Posterior vena cava (tissue), 2 donors: ENCODE data around the gene TLR10. TPM values are rescaled to one million over a fixed set of nuclear protein-coding genes. Genes with fewer than 3 reads are reported as not detected.
"Not testable (repeated sequence)": the region's sequence is repeated elsewhere in the genome, so short reads cannot be mapped to it uniquely, and the experiment has no call there.

Source experiments
- DNase-seq: peaks from one replicate; pipeline ENCODE4 v3.0.0-alpha.2; 2020; ENCODE audit warnings: low spot score
- intact Hi-C, 2 donors: fragments of 100-400 bp; cut with DNase I; formaldehyde crosslinking; loops; one replicate each; pipeline versions ENCODE4 v1.14.1 to v1.14.2; 2022 to 2023
- total RNA-seq, 2 donors: library from RNA; stranded (reverse); fragmentation: NEBNext Ultra II Directional; extraction: Animal tissue kit (Norgen Biotek cat#: 25700); gene quantifications; one replicate each; pipeline ENCODE4 v1.2.1, GENCODE V29; 2021
- donor health status: DM: yes; HTN: yes; CAD: no.
- donor health status: DM: yes; HTN: yes; CAD: no.

The TLR10 gene
- total RNA-seq, 2 donors from 2014 or later = 0.38 TPM; not detected in 1

DNA sequence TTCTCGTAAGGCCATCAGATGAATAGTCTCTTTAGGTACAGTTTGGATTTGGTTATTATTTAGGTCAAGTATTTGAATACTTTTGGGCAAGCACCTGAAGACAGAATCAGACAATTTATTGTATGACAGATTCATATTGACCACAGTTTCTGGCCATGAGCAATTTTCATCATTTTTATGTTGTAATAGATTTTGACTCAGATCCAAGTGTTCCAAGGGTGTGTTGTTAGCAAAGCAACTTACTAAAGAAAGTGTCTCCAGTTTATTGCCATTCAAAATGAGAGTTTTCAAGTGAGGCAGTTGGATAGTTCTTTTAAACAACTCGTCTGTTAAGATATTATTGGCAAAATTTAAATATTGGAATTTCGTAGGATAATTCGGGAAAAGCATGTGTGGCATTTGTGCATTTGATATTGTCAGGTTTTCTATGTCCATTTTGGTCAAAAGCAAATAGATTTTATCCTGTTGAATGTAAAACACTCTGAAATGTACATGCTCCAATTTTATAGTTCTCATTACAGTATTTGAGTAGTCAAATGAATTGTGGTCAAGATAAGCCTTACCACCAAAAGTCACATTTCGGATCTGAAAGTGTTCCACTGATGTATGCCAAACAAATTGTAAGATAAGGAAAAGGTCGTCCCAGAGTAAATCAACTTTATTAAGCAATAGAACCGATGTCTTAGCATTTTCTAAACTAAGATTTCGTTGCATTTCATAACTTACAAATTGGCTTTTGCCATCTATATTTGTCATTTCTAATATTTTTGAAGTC is 8.4 kb downstream of the TLR10 start:
- intact Hi-C loops = no loop called here
- no peak for DNase-seq

DNA sequence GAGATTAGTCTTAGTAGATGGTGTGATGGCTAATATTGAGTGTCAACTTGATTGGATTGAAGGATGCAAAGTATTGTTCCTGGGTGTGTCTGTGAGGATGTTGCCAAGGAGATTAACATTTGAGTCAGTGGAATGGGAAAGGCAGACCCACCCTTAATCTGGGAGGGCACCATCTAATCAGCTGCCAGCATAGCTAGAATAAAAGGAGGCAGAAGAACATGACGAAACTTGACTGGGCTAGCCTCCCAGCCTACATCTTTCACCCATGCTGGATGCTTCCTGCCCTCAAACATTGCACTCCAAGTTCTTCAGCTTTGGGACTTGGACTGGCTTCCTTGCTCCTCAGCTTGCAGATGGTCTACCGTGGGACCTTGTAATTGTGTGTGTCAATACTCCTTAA is 12.5 kb downstream of the TLR10 start:
- intact Hi-C loops, DNase-seq: not testable (repeated sequence)

DNA sequence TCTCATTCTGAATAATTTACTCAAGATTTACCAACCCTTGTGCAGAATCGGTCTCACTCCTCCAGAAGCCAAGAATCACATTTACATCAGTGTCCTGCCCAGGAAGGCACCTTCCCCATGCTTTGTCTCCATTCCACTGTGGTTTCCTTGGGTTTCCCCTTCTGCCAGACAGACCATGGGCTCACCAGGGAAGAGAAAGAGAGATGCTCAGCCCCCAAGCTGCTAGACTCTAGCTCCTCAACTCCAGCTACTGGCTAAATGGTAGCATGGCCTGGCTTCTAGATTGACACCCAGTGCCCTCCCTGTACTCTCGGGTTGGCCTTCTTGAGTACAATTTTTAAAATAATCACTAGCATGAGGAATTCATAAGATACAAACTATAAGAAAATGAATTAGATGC is 12.9 kb downstream of the TLR10 start:
- DNase-seq = no peak
- intact Hi-C loops = no loop called here

DNA sequence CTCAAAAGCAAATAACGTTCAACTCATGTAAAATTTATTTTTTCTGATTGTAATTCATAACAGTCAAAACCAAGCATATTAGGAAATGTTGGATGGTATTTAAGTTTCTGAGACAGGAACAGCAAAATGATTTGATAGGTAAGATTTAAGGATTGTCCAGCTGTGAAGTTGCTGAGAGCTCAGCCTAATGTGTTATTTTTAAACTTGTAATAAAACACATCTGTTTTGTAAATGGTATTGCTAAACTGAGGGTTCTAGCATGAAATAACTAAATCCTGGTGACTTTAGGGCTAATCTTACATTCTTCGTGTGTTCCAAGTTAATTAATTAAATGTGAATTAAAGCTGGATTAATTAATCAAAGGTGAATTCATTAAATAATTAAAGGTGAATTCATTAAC is 13.3 kb downstream of the TLR10 start:
- DNase-seq = no peak
- intact Hi-C loops = no loop called here

DNA sequence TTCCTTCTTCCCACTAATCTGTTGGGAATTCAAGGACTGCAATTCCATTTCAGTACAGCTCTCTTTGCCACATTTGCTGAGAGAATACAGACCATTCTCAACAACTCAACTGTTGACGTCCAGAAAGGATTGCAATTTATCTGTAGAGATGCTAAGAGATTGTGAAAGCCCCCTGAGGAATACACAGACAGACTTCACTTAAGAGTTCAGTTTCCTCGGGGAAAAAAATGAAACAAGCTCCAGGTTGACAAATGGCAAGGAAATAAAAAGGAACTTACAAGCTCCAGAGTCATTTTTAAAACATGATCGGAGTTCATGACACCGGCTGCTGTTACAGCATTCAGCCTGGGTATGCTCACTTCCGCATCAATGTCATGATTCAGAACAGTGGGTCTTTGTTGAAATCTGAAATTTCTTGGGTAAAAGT is 13.8 kb downstream of the TLR10 start:
- intact Hi-C loops = no loop called here

DNA sequence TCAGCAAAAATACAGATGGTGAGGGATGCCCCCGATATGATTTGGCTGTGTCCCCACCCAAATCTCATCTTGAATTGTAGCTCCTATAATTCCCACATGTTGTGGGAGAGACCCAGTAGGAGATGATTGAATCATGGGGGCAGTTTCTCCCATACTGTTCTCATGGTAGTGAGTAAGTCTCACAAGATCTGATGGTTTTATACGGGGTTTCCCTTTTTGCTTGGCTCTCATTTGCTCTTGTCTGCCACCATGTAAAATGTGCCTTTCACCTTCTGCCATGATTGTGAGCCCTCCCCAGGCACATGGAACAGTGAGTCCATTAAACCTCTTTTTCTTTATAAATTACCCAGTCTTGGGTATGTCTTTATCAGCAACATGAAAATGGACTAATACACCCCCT is 15.8 kb downstream of the TLR10 start:
- intact Hi-C loops, DNase-seq: not testable (repeated sequence)

More for the DNA sequence above, 13.8 kb downstream of the TLR10 start:
- no peak for DNase-seq

DNA sequence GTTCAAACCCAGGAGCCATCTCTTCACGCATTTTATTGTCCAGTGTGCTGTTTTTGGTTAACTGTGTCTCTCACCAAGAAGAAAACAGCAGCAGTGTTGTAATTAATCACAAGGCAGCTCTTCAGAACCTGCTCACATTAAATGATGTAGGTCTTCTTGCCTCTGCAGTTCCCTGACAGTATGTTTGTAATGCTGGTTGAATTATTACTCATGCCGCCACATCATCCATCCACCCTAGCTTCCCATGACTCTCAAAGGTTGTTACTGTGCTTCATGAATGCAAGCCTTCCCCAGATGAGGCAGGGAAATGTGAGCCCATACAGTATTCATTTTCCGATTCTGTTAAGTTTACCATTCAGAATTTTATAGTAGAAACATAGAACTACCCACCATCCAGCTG is 17.4 kb downstream of the TLR10 start:
- no peak for DNase-seq
- intact Hi-C loops = no loop called here

DNA sequence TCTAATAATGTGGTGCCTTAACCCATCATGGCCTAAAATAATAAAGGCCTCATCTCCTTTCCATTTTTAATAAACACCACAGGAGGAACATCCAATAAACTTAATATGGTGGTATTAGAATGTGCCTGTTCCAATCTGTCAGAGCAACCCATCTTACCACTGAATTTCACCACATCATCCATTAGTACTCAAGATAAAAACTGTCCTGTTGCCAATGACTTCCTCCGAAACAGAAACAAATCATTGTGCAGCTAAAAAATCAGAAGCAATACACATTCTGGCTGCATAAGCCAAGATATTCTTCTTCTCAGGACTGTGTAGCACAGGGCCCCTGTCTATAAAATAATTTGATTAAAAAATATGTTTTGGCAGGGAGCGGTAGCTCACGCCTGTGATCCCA is 18.5 kb downstream of the TLR10 start:
- intact Hi-C loops = no loop called here
- no peak for DNase-seq

DNA sequence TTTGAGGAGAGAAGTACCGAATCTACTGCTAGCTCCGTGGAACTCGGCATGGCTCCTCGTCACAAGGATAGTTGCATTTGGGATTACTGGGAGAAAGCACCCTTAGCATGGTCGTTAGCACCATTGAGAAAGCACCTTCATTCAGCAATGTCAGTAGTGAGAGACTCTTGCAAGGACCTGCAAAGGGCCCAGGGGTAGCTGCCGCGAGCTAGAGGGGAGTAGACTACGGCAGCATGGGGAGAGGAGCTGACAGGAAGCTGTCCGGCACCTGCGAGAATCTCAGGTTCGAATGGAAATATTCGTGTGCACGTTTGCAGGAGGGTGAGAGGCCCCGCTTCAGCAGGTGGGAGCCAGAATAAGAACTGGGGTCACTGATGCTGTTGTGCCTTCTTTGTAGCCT is 20.2 kb downstream of the TLR10 start:
- intact Hi-C loops = no loop called here
- no peak for DNase-seq

- intact Hi-C loops = no loop called here
- DNase-seq = no peak
These were observed 23.0 kb downstream of the TLR10 start for GRCh38 chr4:38759790-38760122.

DNA sequence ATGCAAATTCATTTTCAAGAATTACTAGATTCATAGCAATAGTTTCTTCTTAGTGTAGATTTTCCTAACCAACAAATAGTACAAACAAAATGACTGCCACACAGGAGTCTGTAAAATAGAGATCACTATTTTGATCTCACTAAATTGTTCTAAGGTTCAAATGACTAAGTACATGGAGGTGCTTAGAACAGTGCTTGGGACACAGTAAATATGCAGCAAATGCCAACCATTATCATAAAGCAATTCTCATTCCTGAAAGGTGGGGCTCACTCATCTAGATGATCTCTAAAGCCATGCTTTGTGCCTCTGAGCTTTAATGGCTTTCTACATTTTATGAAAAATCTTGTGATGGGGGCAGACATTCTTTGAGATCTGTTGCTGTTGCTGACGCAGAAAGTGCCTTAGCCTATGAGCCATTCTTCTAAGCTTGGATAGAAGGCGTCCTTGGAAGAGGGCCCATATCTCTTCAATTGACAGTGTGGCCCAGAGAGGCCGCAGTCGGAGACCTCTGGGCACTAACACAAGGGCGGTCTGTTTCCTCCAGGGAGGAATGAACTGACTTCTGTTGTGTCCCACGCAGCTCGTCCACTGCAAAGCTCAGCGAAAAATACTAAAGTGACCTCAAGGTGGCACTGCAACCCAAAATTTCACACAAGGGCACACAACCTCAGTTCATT is 23.5 kb downstream of the TLR10 start:
- intact Hi-C loops = no loop called here
- DNase-seq = no peak

DNA sequence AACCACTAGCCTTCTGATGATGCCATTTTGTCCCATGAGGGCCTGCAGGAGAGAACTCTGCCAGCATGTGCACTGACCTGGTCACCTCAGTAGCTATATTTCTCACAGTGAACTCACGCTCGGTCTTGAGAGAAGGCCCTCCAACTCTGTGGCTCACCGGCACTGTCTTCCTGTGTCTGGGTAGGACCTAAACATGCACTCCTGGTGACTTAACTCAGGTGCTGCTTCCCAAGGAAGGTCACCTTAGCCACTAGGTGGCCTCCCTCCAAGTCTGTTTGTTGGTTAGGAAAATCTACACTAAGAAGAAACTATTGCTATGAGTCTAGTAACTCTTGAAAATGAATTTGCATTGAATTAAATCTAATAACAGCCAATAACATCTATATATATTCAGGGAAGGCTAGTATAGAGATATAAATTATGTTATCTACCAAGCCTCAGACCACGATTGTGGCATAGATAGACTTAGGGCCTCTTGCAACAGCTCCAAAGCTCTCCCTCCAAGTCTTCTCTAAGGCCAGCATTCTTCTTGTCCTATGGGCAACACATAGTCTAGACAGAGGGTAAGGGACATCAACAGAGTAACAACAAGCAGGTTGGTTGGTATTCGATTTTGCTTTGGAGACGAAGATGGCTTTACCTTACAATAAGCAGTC is 24.7 kb downstream of the TLR10 start:
- no peak for DNase-seq
- intact Hi-C loops = no loop called here

- peak; percentile 94 for DNase-seq
- intact Hi-C loops = loop anchor here in 1 of 2 donors (5.0 kb wide), 1 partner anchor 1061 kb away; no protein-coding TSS in a partner anchor
These were observed 29.6 kb downstream of the TLR10 start for GRCh38 chr4:38752941-38753806.

DNA sequence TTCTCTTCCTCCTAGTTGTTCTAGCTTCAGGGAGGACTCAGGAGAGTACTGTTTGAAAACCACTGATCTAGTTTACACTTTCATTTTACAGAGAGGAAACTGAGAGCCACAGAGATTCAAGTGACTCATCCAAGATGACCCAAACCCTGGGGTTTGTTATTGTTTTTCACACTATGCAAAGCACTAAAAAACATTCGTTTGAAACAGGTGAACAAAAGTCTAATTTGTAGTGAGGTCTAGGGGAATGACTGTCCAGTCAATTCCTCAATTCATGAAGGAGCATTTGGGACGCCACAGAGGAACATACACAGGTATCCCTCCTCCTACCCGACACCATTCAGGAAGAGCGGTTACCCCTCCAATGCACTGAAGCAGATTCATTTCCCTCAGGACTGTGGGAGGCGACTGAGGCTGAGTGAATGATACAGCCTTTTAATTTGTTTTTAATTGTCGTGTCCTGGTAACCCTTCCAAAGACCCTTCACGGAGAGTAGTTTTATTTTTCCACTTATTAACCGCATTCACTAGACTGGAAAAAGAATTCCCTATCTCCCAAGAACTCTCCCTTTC is 30.3 kb downstream of the TLR10 start:
- intact Hi-C loops = loop anchor here in 1 of 2 donors (5.0 kb wide), 1 partner anchor 1060 kb away; no protein-coding TSS in a partner anchor
- no peak for DNase-seq

DNA sequence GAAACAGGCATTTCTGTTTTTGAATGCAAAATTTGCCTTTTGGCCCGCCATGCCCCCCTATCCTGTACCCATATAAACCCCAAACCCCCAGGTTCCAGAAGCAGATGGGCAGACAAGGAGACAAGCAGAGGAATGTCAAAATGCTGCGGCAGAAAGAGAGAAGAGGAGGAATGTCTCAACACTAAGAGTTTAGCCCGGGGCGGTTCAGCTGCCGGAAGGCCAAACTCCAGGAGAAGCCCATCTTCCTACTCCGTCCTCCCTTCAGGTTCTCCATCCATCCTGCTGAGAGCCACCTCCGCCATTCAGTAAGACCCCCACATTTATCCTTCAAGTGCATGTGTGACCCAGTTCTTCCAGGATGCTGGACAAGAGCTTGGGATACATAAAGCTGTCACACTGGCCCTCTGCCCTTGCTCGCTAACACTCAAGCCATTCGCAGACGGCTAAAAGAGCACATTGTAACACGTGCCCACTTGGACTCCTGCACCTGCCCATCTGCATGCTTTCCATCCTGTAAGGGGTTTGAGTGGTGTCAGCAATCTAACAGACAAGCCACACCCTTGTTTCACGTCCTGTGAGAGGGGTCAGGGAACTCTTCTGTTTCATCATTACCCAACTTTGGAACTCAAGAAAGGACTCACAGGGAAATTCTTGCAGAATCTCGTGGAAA is 31.3 kb downstream of the TLR10 start:
- no peak for DNase-seq
- intact Hi-C loops = loop anchor here in 1 of 2 donors (5.0 kb wide), 1 partner anchor 1059 kb away; no protein-coding TSS in a partner anchor

- intact Hi-C loops = no loop called here
These were observed 33.5 kb downstream of the TLR10 start for GRCh38 chr4:38749336-38749735.

DNA sequence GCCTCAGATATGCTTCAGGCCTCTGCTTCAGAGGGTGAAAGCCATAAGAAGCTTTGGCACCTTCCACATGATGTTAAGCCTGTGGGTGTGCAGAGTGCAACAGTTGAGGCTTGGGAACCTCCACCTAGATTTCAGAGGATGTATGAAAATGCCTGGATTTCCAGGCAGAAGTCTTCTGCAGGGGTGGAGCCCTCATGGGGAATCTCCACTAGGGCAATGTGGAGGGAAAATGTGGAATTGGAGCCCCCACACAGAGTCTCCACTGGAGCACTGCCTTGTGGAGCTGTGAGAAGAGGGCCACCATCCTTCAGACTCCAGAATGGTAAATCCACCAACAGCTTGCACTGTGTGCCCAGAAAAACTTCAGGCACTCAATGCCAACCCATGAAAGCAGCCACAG is 35.2 kb downstream of the TLR10 start:
- DNase-seq = peak; percentile 26
- intact Hi-C loops = no loop called here

More at GRCh38 chr4:38749336-38749735, 33.5 kb downstream of the TLR10 start:
- no peak for DNase-seq

DNA sequence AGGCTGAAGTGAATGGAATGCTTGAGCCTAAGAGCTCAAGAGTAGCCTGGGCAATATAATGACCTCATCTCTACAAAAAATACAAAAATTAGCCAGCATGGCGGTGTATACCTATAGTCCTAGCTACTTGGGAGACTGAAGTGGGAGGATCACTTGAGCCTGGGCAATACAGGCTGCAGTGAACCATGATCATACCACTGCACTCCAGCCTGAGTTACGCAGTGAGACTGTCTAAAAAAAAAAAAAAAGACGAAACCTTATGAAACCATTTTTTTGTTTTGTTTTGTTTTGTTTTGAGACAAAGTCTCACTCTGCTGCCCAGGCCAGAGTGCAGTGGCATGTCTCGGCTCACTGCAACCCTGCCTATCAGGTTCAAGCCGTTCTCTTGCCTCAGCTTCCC is 36.9 kb downstream of the TLR10 start:
- intact Hi-C loops = no loop called here
- DNase-seq = peak; percentile 40
